Large intestine (tissue), 12 donors: ENCODE measurements around the gene NDUFA11. TPM values are rescaled to one million over a fixed set of nuclear protein-coding genes. Genes with fewer than 3 reads are reported as not detected.

Experiments used
- DNase-seq, 2 donors: peaks; one replicate each; pipeline versions ENCODE4 v3.0.0 to v3.0.0-alpha.2; 2013
- H3K27ac ChIP-seq: one replicate; pipeline ENCODE4 v1.5.1; 2013; ENCODE audit warnings: low read length
- H3K27me3 ChIP-seq: 2 replicates; pipeline ENCODE4 v1.6.1; 2013; ENCODE audit warnings: low read length; ENCODE audit not compliant: control insufficient read depth, insufficient read depth
- H3K36me3 ChIP-seq: 2 replicates; pipeline ENCODE4 v1.6.1; 2013; ENCODE audit warnings: low read length; ENCODE audit not compliant: control insufficient read depth, insufficient read depth
- H3K4me1 ChIP-seq: one replicate; pipeline ENCODE4 v1.6.1; 2013; ENCODE audit warnings: low read length; ENCODE audit not compliant: control insufficient read depth, insufficient read depth
- H3K4me3 ChIP-seq: one replicate; pipeline ENCODE4 v1.5.1; 2013; ENCODE audit warnings: low read length
- H3K9me3 ChIP-seq: one replicate; pipeline ENCODE4 v1.6.1; 2013; ENCODE audit warnings: mild to moderate bottlenecking, low read depth, low read length, moderate library complexity; ENCODE audit not compliant: control insufficient read depth
- WGBS: methylation state at CpG from one replicate; pipeline ENCODE4 v1.1.5; 2013; ENCODE audit warnings: low lambda C conversion rate; ENCODE audit not compliant: insufficient coverage; 5-methylcytosine and 5-hydroxymethylcytosine counted together
- long read RNA-seq, 11 donors: transcript quantifications; one replicate each; lab custom pipeline, GENCODE V29; 2026
- polyA plus RNA-seq: library from polyadenylated mRNA; unstranded; fragments of 120-200 nt; gene quantifications from one replicate; pipeline ENCODE4 v1.2.1, GENCODE V29; 2013

NDUFA11 gene
- 203 TPM for polyA plus RNA-seq
- long read RNA-seq, donor 1, transcript NDUFA11-201 (4 exons, 539 nt) = major isoform, 95 of 102 reads
- long read RNA-seq, donor 1, partial matches to known transcripts = 0 of 102 reads
- long read RNA-seq, donor 1, other reads (novel, unspliced or antisense) = 0 of 102 reads
- long read RNA-seq, donor 2, transcript NDUFA11-205 (3 exons, 2,154 nt) = minor isoform, 11 of 222 reads
- long read RNA-seq, donor 2, transcript NDUFA11-204 (2 exons, 403 nt) = minor isoform, 10 of 222 reads
- long read RNA-seq, donor 2, transcript NDUFA11-206 (5 exons, 657 nt) = minor isoform, 6 of 222 reads
- long read RNA-seq, donor 2, transcript NDUFA11-201 (4 exons, 539 nt) = major isoform, 184 of 222 reads
- long read RNA-seq, donor 2, partial matches to known transcripts = 10 of 222 reads
- long read RNA-seq, donor 2, other reads (novel, unspliced or antisense) = 0 of 222 reads
- long read RNA-seq, donor 3 = 0 reads
- long read RNA-seq, donor 4, transcript NDUFA11-201 (4 exons, 539 nt) = major isoform, 27 of 31 reads
- long read RNA-seq, donor 4, partial matches to known transcripts = 0 of 31 reads
- long read RNA-seq, donor 4, other reads (novel, unspliced or antisense) = 0 of 31 reads
- long read RNA-seq, donor 5, transcript NDUFA11-205 (3 exons, 2,154 nt) = minor isoform, 6 of 113 reads
- long read RNA-seq, donor 5, transcript NDUFA11-201 (4 exons, 539 nt) = major isoform, 102 of 113 reads
- long read RNA-seq, donor 5, partial matches to known transcripts = 0 of 113 reads
- long read RNA-seq, donor 5, other reads (novel, unspliced or antisense) = 0 of 113 reads
- long read RNA-seq, donor 6, transcript NDUFA11-204 (2 exons, 403 nt) = minor isoform, 10 of 216 reads
- long read RNA-seq, donor 6, transcript NDUFA11-201 (4 exons, 539 nt) = major isoform, 180 of 216 reads
- long read RNA-seq, donor 6, transcript NDUFA11-205 (3 exons, 2,154 nt) = minor isoform, 15 of 216 reads
- long read RNA-seq, donor 6, partial matches to known transcripts = 8 of 216 reads
- long read RNA-seq, donor 6, other reads (novel, unspliced or antisense) = 0 of 216 reads
- long read RNA-seq, donor 7, transcript NDUFA11-201 (4 exons, 539 nt) = major isoform, 107 of 118 reads
- long read RNA-seq, donor 7, transcript NDUFA11-205 (3 exons, 2,154 nt) = minor isoform, 5 of 118 reads
- long read RNA-seq, donor 7, partial matches to known transcripts = 0 of 118 reads
- long read RNA-seq, donor 7, other reads (novel, unspliced or antisense) = 0 of 118 reads
- long read RNA-seq, donor 8, transcript NDUFA11-201 (4 exons, 539 nt) = major isoform, 285 of 306 reads
- long read RNA-seq, donor 8, transcript NDUFA11-204 (2 exons, 403 nt) = minor isoform, 7 of 306 reads
- long read RNA-seq, donor 8, transcript NDUFA11-205 (3 exons, 2,154 nt) = minor isoform, 12 of 306 reads
- long read RNA-seq, donor 8, partial matches to known transcripts = 0 of 306 reads
- long read RNA-seq, donor 8, other reads (novel, unspliced or antisense) = 0 of 306 reads
- long read RNA-seq, donor 9, transcript NDUFA11-205 (3 exons, 2,154 nt) = minor isoform, 11 of 241 reads
- long read RNA-seq, donor 9, transcript NDUFA11-201 (4 exons, 539 nt) = major isoform, 214 of 241 reads
- long read RNA-seq, donor 9, transcript NDUFA11-204 (2 exons, 403 nt) = minor isoform, 8 of 241 reads
- long read RNA-seq, donor 9, partial matches to known transcripts = 5 of 241 reads
- long read RNA-seq, donor 9, other reads (novel, unspliced or antisense) = 0 of 241 reads
- long read RNA-seq, donor 10, transcript NDUFA11-206 (5 exons, 657 nt) = minor isoform, 5 of 209 reads
- long read RNA-seq, donor 10, transcript NDUFA11-205 (3 exons, 2,154 nt) = minor isoform, 6 of 209 reads
- long read RNA-seq, donor 10, transcript NDUFA11-201 (4 exons, 539 nt) = major isoform, 189 of 209 reads
- long read RNA-seq, donor 10, partial matches to known transcripts = 5 of 209 reads
- long read RNA-seq, donor 10, other reads (novel, unspliced or antisense) = 0 of 209 reads
- long read RNA-seq, donor 11, transcript NDUFA11-205 (3 exons, 2,154 nt) = minor isoform, 6 of 152 reads
- long read RNA-seq, donor 11, transcript NDUFA11-204 (2 exons, 403 nt) = minor isoform, 6 of 152 reads
- long read RNA-seq, donor 11, transcript NDUFA11-201 (4 exons, 539 nt) = major isoform, 128 of 152 reads
- long read RNA-seq, donor 11, transcript NDUFA11-206 (5 exons, 657 nt) = minor isoform, 5 of 152 reads
- long read RNA-seq, donor 11, partial matches to known transcripts = 7 of 152 reads
- long read RNA-seq, donor 11, other reads (novel, unspliced or antisense) = 0 of 152 reads

DNA sequence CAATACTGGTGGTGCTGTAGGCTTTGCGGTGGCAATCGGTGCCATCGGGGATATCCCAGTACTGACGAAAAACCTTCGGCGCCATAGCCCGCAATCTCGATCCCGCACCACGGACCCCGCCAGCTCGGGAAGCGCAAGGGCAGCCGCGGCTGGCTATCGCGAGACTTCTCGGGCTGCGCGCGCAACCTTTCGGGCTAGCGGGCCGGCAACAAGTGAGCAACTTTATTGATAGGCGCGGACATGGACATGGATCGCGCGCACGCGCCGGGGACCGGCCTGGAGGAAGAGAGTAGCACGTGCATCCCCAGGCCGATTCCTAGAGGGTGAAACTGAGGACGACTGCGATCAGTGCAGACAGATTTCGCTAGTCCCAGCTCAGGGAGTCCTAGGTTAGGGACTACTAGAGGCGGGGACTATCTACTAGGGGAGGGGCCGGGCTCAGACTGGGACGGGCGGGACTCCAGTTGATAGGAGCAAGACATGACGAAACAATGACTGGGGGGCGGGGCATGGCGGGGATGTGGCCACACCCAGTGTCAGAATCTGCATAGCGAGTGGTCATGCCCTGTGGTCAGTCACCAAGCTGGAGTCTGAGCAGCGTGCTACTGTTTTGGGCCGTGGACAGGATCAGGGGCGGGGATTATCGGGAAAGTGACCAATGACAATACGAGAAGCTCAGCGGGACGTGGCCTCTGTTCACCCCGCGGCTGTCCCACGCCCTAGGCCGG lies at the start of gene NDUFA11:
NDUFA11 (minus strand) TSS at position 167 of the 728 bp plus-strand sequence; CDS start at position 85, 82 bp downstream.
- no CpG with 5 or more reads among the region's 57 CpGs for WGBS
- Histone ChIP-seq H3K36me3 (peaks cover 16% of the 10 kb centered on the region), H3K27me3 (no peaks in the 10 kb centered on the region), H3K4me3 (peak within 1 kb of the TSS; percentile 99), H3K4me1 (peaks cover 15% of the 10 kb centered on the region), H3K27ac (peak within 1 kb of the TSS; percentile 93), H3K9me3 (no peaks in the 10 kb centered on the region)
- peak; percentile 97 to 99 for DNase-seq

DNA sequence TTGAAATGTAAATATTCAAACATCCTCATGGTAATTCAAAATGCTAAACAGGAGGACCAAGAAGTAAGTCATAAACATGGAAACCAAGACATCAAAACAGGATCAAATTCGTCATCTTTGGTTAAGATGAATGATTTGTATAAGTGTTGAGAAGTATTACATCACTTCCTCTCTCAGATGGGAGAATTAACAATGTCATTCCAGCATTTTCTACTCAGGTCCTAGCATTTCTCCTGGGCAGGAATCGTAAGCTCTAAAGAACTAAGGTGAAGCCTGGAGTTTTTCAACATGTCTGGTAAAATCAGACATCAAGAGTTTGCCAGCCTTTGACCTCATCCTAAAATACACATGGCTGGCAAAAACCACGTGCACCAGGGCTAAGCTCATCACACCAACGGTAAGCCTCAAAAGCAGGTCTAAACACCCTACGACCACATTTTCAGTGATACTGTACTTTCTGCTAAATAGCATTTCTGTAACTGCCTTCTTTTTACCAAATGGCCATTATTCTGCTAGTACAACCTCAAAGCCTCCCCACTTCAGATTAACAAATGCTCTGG lies 49.5 kb upstream of the NDUFA11 start:
- H3K9me3 ChIP-seq = no peaks in the 10 kb centered on the region
- WGBS = 80% methylated on average over 1 of the region's 5 CpGs
- no peak overlapping the region for H3K4me3 ChIP-seq
- H3K27ac ChIP-seq = peak overlapping the region; percentile 36
- H3K4me1 ChIP-seq = peaks cover 65% of the 10 kb centered on the region
- peaks cover 19% of the 10 kb centered on the region for H3K36me3 ChIP-seq
- H3K27me3 ChIP-seq = no peaks in the 10 kb centered on the region
- no peak for DNase-seq

DNA sequence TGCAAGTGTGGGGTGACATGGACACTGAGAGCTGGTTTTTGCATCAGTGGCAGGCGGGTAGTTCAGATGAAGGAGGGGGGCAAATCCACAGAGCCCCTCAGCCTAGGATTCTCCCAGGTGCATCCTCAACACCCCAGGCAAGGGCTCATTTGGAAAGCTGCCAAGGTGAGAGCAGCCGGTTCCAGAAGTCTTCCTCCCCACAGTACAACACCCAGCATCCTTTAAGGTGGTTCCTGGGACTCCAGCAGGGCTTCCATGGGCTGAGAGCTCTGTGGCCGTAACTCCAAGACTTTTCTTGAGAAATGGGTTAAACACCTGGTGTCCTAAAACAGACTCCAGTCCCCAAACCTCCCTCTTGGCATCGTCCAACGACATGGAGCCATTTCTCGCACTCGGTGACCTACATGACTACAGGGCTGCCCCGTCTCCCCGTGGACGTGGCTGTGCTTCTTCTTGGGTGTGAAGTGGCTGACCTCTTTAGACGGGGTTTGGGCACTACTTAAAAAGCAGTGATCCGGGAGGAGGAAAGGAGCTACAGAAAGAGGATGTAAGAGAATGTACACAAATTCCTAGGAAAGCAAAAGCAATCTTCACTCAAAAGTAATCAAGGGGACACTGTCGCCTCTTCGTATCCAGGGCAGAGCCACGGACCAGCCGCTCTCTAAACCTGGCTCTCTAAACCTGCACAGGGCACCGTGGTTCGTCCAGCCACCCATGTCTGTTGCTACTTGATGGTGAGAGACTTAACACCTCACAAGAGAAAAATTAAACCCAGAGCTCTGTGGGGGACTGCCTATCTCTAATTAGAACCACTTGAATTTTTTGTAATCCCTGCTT lies 48.8 kb upstream of the NDUFA11 start:
- Histone ChIP-seq H3K9me3 (no peaks in the 10 kb centered on the region), H3K4me1 (peaks cover 65% of the 10 kb centered on the region), H3K36me3 (peaks cover 18% of the 10 kb centered on the region), H3K4me3 (no peak overlapping the region), H3K27ac (no peak overlapping the region), H3K27me3 (no peaks in the 10 kb centered on the region)
- no CpG with 5 or more reads among the region's 18 CpGs for WGBS
- no peak for DNase-seq

DNA sequence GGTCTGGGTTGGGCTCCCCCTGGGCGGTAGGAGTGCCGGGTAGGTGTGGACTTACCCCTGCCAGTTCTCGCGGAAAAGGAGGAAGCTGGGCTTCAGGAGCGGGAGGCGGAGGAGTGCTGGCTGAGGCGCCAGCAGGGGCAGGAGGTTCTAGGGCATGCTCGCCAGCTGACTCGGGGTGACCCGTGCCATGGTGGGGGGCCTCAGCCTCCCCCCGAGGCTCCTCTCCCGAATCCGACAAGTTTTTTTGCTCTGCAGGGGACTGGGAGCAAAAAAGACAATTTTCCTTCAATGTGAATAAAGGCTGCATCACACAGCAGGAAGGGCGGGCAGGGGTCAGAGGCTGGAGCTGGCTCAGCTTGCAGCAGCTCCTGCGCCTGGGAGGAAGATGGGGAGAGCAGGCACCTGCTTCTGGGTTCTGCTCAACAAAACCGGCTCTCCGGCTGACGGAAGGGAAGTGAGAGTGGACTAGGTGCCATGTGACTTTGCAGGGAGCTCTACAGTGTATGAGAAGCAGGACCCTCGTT lies 47.8 kb upstream of the NDUFA11 start:
- H3K4me3 ChIP-seq = no peak overlapping the region
- H3K9me3 ChIP-seq = no peaks in the 10 kb centered on the region
- H3K4me1 ChIP-seq = peaks cover 59% of the 10 kb centered on the region
- no peaks in the 10 kb centered on the region for H3K27me3 ChIP-seq
- peak overlapping the region; percentile 18 for H3K27ac ChIP-seq
- WGBS = no CpG with 5 or more reads among the region's 19 CpGs
- DNase-seq = no peak
- H3K36me3 ChIP-seq = peaks cover 18% of the 10 kb centered on the region

DNA sequence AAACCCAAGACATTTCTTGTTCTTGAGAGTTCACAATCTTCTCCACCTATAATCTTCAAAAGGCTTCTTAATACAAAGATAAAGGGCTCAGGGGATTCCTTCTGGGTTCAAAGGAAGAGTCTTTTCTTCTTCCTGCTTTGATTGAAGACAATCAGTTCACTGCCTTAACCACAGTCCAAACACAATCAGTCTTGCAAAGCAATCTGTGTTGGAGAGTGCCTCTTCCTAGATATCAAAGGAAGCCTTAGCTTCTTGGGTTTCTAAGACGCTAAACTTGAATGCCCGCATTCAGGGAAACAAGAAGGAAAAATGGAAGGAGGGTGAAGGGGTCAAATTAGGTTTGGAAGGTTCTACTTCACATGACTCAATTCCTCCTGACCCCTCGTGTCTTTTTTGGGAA lies 47.2 kb upstream of the NDUFA11 start:
- Histone ChIP-seq H3K27me3 (no peaks in the 10 kb centered on the region), H3K27ac (no peak overlapping the region), H3K36me3 (peaks cover 23% of the 10 kb centered on the region), H3K4me3 (no peak overlapping the region), H3K9me3 (no peaks in the 10 kb centered on the region), H3K4me1 (peaks cover 58% of the 10 kb centered on the region)
- DNase-seq = no peak
- no CpG with 5 or more reads among the region's 3 CpGs for WGBS

DNA sequence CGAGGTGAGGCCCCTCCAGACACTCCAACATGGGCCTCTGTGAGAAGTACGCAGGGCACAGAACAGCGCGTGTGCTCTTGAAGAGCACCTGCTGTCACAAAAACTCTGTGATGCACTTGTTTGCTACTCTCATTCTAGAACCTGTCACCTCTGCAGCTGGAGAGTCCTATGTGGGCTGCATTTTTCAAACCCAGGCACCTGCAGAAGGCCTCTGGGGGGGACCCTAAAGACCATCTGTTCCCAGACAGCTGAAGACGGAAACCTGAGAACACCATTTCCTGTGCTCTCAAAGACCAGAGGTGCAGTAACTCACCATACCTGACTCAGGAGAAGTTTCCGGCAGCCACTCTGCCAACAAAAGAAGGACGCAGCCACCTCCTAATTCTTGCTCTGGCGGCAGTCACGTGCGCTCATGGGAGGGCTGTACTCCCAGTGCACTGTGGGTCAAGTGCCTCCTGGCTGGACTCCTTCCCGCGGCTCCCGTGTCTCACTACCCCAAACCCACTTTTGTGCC lies 46.3 kb upstream of the NDUFA11 start:
- peak overlapping the region; percentile 12 for H3K27ac ChIP-seq
- H3K27me3 ChIP-seq = no peaks in the 10 kb centered on the region
- H3K36me3 ChIP-seq = peaks cover 28% of the 10 kb centered on the region
- no peak overlapping the region for H3K4me3 ChIP-seq
- no peak for DNase-seq
- peaks cover 52% of the 10 kb centered on the region for H3K4me1 ChIP-seq
- H3K9me3 ChIP-seq = no peaks in the 10 kb centered on the region
- WGBS = no CpG with 5 or more reads among the region's 13 CpGs

DNA sequence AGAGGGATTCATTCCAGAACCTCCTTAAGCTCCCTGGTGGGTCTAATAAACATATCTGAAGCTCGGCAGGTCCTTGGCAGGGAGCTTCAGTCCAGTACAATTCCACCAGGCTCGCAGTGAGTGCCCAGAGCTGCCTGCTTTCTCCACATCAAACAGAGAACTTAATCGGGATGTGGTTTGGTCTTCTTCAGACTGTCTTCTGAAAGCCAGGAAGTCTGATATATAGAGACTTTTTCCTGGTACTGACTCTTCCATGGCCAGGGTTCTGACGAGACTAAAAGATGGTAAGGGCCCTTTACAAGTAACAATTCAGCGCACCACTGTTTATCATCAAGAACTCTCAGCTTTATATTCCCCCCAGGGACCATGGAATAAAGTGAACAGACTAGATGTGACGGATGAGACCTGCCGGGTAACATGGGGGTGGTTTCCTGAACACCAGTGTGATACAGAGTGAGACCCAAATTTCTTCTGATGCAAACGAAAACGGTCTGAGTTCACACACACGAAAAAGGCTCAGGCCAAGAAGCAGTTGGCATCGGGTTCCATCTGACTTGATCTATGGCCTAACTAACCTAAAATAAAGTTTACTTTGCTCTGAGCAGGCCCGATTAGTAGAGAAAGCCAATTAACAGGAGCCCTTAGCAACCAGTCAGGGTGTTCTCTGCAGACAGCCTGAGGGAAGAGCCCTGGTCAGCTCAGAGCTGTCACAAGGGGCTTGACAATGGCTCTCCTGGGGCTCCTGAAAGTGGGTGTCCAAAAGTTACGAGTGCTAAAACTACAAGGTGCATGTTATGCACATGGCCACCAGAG lies 45.4 kb upstream of the NDUFA11 start:
- Histone ChIP-seq H3K27me3 (no peaks in the 10 kb centered on the region), H3K4me1 (peaks cover 44% of the 10 kb centered on the region)
- no peak for DNase-seq

More for the DNA sequence above, 45.4 kb upstream of the NDUFA11 start:
- H3K9me3 ChIP-seq = no peaks in the 10 kb centered on the region
- peak overlapping the region; percentile 12 for H3K27ac ChIP-seq
- H3K4me3 ChIP-seq = no peak overlapping the region
- WGBS = 80% methylated on average over 1 of the region's 13 CpGs
- peaks cover 28% of the 10 kb centered on the region for H3K36me3 ChIP-seq
